ENCODE measurements around the gene ITPK1.
A peak's percentile ranks its signal among the peaks of the same experiment; 100 is the strongest.
"Not testable (repeated sequence)": the region's sequence is repeated elsewhere in the genome, so short reads cannot be mapped to it uniquely, and the experiment has no call there.

Gene ITPK1

DNA sequence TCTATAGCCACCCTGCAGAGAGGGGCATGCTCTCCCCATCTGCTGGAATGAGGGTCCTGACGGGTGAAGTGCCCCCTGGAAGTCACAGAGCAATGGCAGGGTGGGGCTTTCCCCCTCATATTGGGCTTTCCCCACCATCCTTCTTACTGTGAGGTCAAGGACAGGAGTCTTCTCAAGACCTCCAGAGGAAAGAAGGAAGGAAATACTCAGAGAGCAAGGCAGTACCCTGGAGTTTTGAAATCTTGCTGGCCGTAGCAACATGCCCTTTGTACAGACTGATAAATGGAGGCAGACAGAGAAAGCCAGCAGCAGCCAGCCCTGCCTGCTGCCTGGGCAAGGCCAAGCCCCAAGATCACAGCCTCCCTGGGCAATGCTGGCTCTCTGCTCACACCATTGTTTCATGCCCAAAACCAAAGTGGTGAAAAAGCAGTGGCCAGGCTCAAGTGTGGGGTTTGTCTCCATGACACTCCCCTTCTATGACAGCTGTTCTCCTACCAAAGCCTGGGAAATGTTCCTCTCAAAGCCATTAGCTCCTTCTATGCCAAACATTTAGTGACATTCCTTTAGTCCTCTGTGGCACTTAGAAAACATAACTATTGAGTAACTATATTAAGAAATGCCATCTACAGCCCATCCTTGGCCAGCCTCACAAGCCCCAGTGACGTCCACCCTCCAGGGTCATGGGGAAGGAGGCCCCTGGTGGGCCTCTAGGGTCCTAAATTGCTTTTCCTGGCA is 13.2 kb upstream of the ITPK1 start:
- no peak for DNase-seq

DNA sequence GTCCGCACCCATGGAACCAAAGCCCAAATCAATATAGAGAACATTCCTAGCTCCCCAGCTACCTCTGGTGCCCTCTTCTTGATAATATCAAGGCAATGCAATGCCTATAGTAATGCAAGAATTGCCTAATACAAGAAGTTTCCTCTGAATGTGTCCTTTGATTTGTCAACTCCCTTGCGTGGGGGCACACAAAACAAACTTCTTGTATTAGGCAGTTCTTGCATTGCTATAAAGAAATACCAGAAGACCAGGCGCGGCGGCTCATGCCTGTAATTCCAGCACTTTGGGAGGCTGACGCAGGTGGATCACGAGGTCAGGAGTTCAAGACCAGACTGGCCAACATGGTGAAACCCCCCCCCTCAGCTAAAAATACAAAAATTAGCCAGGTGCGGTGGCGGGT is 10.4 kb upstream of the ITPK1 start:
- no peak for DNase-seq

DNA sequence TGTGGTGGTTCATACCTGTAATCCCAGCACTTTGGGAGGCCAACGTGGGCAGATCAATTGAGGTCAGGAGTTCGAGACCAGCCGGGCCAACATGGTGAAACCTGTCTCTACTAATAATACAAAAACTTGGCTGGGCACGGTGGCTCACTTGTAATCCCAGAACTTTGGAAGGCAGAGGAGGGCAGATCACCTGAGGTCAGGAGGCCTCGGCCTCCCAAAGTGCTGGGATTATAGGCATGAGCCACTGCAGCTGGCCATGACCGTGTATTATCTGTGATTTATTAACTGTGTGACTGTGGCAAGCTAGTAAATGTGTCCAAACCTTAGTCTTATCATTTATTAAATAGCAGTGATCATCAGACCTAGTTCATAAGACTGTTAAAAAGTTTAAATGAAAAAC is 7.1 kb upstream of the ITPK1 start:
- no peak for DNase-seq

DNA sequence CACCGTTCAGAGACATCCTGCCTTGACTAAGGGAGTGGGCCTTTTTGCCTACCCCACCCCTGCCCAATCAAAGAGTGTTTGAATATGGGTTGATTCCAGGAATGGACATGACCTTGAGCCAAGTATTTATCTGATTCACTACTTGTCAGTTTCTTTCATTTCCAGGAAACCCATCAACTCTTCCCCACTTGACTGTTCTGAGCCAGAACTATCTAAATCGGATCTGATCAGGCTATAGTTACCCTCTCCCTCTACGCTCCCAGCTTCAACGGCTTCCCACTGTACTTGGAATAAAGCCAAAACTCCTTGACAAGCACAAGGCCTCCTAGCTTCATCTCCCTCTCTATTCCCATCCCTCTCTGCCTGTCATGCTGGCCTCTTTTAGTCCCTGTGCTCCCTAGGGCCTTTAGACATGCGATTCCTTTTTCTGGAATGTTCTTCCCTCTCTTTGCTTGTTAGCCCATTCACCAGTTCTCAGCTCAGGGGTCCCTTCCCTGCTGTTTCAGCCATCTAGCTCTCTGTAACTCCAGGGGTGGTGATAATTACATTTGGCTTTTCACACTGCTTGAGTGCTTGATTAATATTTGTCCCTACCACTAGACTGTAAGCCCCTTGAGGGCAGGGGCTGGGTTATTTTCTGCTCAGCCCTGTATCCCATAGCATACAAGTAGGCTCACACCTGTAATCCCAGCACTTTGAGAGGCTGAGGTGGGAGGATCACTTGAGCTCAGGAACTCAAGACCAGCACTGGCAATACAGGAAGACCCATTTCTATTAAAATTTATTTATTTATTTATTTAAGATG is 5.5 kb upstream of the ITPK1 start:
- no peak for DNase-seq

DNA sequence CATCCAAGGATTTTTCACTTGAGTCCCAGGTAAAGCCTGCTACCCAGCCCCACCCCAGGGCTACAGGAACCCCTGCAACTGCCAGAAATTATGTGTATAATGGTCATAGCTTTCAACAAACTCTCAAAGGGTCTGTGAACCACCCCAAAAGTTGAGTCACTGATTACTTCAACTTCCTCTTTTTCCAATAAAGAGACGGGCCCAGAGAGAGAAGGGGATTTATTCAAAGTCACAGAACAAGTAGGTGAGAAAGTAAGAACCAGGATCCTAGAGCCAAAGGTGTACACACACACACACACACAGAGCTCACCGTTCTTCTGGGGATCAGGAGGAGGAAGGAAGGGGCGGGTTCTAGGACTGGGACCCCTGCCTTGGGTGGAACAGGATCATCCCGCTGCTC is 4.8 kb upstream of the ITPK1 start:
- DNase-seq, result no peak

DNA sequence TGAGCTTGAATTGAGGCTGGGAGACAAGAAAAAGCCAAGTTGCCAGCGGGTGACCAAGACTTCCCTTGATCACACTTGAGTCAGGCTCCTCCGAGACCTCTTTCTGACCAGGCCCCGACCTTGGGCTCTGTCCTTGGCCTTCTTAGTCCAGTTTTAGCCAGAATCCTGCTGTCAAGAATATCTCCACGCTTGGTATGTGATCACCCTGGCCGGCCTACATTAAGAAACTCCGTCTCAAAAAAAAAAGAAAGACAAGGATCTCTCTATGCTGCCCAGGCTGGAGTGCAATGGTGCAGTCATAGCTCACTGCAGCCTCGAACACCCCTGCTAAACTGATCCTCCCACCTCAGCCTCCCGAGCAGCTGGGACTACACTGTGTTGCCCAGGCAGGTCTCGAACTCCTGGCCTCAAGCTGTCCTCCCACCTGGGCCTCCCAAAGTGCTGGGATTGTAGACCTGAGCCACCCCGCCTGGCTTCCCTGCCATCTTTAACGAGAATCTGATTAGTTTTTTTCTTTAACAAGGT is 1.0 kb upstream of the ITPK1 start:
- no peak for DNase-seq

DNA sequence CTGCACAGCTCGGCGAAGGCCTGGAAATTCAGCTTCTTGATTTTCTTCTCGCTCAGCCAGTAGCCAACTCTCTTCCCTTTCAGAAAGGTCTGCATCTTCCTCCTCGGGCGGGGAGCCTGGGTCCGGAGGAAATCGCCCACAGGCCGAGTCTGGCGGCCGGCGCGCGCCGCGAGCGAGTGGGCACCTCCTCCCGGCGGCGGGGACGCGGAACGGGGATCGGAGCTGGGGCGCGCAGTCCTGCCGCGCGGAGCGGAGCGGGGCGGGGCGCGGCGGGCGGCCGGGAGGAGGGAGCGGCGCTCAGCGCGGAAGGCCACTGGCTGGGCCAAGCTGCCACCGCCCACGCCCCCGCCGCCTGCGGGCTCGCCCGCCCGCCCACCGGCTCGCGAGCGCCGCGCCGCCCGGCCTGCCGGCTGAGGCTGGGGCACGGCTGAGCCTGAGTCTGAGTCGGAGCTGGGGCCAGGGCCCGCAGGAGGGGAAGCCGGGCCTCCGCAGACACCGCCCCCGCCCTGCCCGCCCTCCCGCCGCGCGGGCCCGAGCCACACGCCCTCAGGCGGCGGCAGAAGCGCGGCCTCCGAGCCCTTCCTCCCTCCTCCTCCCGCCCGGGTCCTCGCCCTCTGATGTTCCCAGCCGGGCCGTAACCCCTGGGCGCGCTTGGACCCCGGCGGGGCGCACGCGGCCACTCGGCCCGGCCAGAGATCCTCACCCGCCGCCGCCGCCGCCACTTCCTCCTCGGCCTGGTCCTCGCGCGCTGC is 480 bp downstream of the ITPK1 start:
- peak; percentile 94 for DNase-seq

DNA sequence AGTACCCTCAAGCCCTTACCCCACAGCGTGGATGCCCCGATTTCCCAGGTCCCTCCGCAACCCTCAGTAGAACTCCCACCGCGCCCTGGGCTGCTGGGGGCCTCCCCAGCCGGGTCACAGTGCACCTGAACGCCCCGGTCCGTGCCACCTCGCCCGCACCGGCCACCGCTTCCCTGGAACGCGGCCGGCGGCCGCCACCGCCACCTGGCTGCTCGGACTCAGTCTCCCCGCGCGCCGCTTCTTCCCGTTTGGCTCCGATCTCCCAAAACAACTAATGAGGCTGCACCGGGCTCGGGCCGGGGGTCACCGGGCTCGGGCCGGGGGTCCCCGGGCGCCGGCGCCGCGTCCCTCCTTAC is 1.0 kb downstream of the ITPK1 start:
- peak; percentile 70 for DNase-seq

DNA sequence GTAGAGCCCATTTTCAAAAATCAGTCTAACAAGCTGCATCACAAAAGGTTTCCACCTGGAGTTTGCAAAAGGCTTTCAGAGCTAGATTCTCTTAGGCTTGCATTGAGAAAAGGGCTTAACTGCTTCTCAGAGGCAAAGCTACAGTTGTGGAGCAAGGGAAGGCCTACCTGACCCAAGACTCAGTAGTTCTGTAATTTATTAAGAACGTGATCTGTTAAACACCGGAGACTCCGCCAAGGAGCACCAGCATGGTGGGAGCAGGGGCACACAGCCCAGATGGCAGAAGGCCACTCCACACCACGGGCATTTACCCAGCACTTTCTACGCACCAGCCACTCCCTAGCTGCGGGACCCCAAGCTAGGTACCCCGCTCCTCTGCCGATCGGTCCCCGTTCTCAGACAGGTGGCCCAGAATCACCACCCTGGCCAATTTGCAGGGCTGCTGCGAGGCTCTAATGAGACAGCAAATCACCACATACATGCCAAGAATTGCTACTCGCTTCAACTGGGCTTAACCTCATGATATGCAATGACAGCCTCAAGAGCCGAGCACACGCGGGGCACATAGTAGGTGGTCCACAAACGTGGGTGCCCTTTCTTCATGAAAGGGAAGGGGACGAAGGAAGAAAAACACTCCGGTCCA is 1.5 kb downstream of the ITPK1 start:
- DNase-seq, result peak; percentile 68

DNA sequence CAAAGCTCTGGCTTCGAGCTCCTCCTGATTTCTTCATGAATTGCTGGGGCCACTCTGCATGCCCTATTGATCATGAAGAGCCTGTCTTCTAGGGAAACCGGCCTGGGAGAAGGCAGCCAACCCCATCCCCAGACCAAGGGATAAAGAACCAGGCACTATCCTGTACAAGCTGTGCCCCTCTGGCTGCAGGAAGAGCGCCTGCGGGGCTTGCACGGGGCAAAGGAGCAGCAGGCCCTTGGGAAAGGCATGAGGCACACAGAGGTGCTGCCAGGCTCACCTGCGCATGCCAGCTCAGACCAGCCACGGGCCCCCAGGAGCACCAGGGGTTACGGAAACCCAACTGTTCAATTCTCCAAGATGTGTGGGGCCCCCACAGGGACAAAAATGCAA is 2.1 kb downstream of the ITPK1 start:
- no peak for DNase-seq

DNA sequence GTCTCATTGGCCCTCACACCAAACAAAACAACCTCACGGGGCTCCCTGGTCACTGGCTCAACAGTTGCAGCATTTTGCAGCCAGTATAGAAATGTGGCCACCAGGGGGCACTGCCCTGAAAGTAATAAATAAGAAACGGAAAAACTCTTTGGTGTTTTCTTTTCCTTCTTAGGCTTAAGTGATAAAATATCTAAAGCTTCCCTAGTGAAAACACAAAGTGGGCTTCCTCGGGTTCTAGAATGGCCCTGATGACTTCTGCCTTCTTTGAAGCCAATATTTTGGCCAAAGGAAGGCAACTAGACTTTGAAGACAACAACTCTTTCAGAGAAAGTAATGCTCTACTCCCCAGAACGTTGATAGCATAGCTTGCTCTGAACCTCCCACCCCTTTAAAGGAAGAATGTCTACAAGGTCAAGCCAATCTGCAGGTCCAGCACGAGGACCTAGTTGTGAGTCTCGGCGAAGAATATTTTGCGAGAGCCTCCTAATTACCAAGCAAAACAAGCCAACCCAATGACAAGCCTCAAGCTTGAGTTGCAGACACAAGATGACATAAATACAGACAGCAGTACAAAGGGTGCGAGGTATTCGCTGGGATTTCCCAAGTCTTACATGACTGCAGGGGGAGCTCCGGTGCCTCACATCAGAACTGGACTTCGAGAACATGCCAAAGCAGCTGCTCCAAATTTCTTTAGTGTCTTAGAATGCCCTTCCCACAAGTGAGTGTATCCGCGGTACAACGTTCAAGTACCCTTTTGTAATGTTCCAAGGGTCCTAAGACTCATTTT is 2.6 kb downstream of the ITPK1 start:
- DNase-seq, result peak; percentile 92

DNA sequence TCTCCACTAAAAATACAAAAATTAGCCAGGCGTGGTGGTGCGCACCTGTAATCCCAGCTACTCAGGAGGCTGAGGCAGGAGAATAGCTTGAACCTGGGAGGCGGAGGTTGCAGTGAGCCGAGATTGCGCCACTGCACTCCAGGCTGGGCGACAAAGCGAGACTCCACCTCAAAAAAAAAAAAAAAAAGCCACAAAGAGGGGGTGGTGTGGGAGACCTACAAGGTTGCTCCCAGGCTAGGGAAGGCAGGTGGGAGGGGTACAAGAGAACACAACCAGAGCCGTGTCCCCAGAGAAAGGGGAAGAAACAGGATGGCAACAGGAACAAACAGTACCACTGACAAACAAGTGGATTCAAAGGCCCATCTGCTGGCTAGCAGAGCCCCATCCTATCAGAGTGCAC is 4.2 kb downstream of the ITPK1 start:
- not testable (repeated sequence) for DNase-seq

DNA sequence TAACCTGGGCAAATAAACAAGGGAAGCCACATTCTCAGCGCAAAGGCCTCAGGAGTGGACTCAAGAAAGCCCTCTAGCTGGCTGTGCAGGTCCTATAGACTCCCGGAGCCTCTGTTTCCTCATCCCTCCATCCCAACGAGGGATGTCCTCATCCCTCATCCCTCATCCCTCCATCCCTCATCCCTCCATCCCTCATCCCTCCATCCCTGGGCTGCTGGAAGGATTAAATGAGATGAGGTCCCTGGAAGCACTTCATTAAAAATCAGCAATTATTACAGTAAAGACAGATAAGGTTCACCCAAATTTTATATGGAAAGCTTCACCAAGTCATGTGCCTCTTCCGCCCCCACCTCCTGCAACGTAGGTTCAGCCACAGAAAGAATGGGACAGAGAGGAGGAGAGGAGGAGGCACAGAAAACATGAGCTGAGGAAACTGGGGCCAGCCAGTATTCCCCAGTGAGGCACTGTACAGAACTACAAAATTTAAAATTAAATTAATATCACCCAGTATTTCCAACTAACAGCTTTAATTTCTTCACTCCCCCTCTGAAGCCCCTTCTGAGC is 4.8 kb downstream of the ITPK1 start:
- DNase-seq, result no peak

DNA sequence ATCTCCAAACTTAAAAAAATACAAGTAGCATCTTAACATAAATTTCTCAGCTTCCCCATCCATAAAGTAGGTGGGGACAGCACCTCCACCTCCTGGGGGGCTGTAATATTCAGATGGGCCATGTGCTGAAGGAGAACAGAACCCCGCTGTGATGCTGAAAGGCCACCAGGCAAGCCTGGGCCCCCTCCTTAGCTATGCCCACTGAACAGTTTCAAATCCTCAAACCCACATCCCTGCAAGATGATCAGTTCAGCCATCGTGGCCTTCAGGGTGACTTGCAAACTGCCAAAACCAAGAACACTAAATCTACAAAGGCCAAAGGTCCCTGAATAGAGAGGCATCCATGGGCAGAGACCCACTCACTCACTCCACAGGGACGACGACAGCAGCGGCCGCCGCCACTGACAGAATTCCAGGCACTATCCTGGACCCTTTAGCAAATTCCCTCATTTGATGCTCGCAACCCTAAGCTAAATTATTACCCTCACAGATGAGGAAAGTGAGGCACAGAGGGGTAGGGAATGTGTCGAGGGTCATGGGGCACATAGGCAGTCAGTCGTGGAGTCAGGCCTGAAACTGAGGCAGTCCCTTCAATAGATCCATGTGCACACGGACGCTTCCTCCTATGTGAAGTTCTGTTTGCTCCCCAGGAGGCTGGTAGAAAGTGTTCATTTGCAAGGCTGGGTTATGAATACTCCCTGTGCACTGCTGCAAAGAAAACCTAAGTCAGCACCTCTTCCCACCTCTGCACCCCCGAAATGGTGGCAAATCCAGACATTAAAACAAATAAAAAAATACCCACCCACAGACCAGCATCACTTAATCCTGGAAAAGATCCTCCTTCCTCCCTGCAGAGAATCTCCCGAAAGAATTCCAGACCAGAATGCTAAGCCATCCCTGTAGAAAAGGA is 5.9 kb downstream of the ITPK1 start:
- DNase-seq, result no peak

DNA sequence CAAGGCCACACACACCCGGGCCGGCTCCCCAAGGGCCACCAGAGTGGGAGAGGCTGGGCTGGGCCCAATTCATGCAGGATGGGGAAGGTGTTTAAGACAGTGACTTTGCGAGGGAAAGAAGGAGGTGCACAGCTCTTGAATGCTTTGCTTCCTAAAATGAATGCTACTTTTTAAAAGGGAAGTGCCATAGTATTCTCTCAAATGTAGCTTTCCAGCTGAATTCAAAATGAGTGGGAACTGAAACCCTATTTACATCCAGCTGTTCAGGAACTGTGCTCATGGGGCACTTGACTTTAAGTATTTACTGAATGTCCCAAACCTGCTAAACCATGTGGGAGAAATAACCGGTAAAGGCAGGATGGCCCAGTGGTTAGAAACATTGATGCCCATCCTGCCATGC is 7.6 kb downstream of the ITPK1 start:
- DNase-seq, result no peak

DNA sequence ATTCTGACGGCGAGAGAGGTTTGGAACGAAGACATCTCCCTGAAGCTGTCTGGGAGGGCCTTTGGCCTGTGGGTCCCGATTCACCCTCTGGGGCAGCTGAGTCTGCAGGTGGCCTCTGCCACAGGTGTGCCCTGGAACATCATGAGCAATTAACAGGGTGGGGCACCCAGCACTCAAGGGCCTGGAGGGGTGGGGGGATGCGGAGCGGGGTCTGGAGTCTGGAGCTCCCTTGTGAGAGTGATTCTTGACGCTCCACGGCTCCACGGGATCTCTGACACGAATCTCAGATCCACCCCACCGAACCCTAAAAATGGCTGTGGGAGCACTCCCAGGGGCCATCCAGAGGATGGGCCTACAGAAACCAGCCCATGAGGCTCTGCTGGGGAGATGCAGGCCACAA is 8.3 kb downstream of the ITPK1 start:
- no peak for DNase-seq

DNA sequence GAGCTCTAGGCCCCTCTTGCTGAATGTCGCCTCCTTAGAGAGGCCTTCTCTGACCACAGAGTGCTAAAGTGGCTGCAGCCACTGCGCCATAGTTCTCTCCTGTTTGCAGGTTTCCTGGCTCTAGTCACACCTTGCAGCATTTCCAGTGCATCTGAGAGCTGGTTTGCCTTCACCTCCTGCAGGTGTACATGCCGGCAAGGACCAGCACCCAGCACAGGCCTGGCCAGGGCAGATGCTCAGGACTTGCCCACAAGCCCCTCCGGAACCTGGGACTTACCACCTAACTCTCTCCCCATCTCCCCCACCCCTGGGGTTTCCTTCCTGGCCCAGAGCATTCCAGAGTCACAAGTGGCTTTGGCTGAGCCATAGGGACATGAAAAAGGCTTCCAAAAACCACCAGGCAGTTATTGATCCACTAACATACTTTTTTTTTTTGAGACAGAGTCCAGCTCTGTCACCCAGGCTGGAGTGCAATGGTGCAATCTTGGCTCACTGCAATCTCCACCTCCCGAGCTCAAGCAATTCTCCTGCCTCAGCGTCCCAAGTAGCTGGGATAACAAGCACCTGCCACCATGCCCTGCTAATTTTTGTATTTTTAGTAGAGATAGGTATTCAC is 9.1 kb downstream of the ITPK1 start:
- no peak for DNase-seq

DNA sequence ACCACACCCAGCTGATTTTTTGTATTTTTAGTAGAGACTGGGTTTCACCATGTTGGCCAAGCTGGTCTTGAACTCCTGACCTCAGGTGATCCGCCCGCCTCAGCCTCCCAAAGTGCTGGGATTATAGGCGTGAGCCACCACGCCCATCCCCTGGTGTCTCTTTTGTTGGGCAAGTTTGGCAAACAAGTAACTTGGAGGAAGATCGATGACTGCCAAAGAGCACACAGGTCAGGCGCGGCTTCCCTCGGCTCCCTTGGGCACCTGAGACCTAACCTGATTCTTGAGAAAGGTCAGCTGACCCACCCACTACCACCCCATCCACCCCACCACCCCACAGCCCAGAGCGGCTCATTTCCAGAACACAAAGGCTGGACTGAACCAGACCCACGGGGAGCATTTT is 9.9 kb downstream of the ITPK1 start:
- DNase-seq, result not testable (repeated sequence)

DNA sequence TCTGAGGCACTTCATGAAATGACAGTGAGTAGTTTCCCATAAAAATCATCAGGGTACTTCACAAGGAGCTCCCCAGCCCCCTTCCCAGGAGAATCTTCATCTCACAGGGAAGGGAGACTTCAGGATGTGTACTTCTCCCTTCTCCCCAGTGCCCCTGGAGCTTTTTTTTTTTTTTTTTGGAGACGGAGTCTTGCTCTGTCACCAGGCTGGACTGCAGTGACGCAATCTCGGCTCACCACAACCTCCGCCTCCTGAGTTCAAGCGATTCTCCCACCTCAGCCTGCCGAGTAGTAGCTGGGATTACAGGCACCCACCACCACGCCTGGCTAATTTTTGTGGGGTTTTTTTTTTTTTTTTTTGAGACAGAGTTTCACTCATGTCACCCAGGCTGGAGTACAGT is 10.4 kb downstream of the ITPK1 start:
- DNase-seq, result no peak

DNA sequence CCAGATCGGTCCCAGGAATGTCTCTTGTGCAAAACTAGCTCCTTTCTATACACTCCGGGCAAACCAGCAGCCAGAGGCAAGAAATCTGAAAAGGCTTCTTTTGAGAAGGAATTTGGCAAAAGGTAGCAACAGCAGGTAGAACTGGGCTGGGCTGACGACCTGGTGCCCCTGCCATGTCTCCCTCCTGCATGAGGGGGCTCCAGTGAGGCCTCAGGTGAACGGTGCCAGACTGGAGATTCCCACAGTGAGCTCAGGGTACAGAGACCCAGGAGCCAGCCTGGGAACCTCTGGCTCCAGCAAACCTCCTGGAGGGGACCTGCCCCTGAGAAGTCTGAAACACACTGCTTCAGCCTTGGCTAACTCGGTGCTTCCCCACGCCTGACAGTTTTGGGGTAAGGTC is 10.8 kb downstream of the ITPK1 start:
- no peak for DNase-seq

Measured in activated effector memory CD4-positive, alpha-beta T cell treated with anti-CD3 and anti-CD28 coated beads, Interleukin-2, amount 50 U/mL, for 16 hours (primary cell).